ENCODE measurements around the gene ATP8A1.
A peak's percentile ranks its signal among the peaks of the same experiment; 100 is the strongest.
"Not testable (repeated sequence)": the region's sequence is repeated elsewhere in the genome, so short reads cannot be mapped to it uniquely, and the experiment has no call there.

The ATP8A1 gene

DNA sequence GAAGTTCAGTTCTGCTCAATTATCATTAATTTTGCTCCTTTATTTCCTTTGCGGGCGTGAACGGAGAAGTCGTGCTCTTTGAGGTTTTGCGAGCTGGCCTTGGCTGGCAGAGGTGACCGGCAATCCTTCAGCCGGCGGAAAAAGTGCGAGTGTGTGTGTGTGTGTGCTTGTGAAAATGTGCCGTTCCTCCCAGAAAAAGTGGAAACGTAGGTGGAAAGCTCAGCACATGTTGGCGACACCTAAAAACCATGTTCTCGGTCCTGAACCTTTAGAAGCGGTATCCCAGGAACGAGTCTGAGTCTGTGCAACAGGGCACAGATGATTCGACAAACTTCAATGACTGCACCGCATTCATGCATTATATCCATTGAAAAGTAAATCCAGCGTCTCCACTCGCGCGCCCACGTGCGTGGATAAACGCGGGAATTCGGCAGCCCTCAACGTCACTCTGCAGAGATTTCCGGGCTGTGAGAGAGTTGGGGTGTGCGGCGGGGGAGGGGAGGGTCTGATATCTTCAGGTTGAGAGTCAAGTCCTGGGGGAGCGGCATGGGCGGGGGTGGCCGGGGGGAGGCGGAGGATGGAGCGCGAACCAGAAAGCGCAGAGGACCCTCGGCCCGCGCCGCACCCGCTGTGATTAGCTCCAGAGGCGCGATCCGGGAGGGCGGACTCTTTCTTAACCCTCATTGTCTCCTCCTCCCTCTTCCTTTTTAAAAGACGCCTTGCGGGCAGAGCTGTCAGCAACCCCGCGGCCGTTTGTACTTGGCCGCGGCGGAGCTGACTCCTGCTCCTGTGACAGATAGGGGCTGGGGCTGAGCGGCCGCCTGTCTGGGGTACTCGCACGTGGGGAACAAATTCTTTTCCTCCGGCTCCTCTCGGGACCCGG is 259.9 kb downstream of the ATP8A1 start, which contains the start of gene SHISA3:
Gene SHISA3, plus strand, starts transcription at position 737 of the 883 bp plus-strand sequence. CDS start 569 bp downstream, outside the sequence.
- H3K27me3 Mint-ChIP-seq, result peaks cover 50% of the 10 kb centered on the region
- peak; percentile 57 for ATAC-seq
- no peaks in the 10 kb centered on the region for H3K36me3 Mint-ChIP-seq

GRCh38 chr4:42396361-42396751 is 260.5 kb downstream of the ATP8A1 start:
- no peaks in the 10 kb centered on the region for H3K9me3 Mint-ChIP-seq
- peaks cover 47% of the 10 kb centered on the region for H3K27me3 Mint-ChIP-seq
- H3K27ac Mint-ChIP-seq, result no peak overlapping the region
- no peaks in the 10 kb centered on the region for H3K36me3 Mint-ChIP-seq
- H3K4me3 Mint-ChIP-seq, result peak overlapping the region; percentile 78
- ATAC-seq, result no peak
- peaks cover 37% of the 10 kb centered on the region for H3K4me1 Mint-ChIP-seq

More for the DNA sequence above, 259.9 kb downstream of the ATP8A1 start, which contains the start of gene SHISA3:
- peak within 1 kb of the TSS; percentile 78 for H3K4me3 Mint-ChIP-seq
- no peaks in the 10 kb centered on the region for H3K9me3 Mint-ChIP-seq
- H3K4me1 Mint-ChIP-seq, result peaks cover 37% of the 10 kb centered on the region
- no peak within 1 kb of the TSS for H3K27ac Mint-ChIP-seq

DNA sequence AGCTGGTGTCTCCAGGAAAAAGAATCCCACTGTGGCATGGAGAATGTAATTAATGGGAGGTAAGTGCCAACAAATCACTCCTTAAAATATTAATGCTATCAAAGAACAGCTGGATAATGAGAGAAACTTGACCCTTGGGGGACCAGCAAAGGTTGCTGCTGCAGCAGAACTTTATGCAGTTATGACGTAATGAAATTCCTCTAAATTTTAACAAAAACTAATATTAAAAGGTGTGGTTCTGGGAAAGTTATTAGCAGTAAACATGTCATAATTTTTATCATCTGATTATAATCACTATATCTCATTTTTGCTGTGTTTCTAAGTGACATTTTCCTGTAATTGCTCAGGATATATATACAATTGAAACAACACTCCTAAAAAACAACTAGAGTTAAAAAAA is 261.3 kb downstream of the ATP8A1 start:
- Mint-ChIP-seq H3K27ac (no peak overlapping the region), H3K36me3 (no peaks in the 10 kb centered on the region), H3K4me3 (no peak overlapping the region), H3K9me3 (no peaks in the 10 kb centered on the region), H3K27me3 (peaks cover 39% of the 10 kb centered on the region), H3K4me1 (peaks cover 45% of the 10 kb centered on the region)
- no peak for ATAC-seq

DNA sequence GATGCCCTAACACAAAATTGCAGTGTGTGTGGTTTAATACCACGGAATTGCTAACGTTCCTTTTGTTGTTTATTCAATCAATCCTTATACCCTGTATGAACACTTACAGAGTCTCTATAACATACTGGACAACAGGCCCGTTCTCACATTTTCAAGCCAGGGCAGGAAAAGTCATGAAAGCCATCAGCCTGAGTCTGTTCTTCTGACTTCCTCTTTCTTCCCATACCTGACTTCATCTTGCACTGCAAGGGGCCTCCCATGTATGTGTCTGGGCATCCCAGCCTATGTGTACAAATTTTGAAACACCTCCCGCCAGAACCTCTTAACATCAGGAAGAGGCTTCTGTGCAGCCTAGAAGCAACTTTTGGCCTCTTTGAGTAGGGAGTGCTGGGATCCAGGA is 264.5 kb downstream of the ATP8A1 start:
- Mint-ChIP-seq H3K27ac (no peak overlapping the region), H3K4me1 (peaks cover 25% of the 10 kb centered on the region), H3K4me3 (no peak overlapping the region), H3K9me3 (no peaks in the 10 kb centered on the region), H3K36me3 (no peaks in the 10 kb centered on the region), H3K27me3 (peaks cover 12% of the 10 kb centered on the region)
- no peak for ATAC-seq

DNA sequence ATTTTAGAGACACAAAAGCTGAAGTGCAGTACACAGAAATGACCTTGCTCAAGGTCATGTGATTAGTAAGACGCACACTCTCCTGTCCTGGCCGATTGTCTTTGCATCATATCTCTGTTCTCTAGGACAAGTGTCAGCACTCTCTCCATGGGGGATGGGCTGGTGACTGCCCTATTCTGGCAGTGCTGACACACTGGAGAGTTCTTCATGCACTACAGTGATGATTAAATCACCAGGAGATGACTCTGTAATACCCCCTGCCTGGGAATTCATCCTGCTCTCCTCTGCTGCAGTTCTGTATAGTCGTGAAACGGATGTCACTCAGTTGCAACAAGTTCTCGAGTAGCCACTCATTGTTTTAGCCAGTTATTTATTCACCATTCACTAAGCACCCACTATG is 264.9 kb downstream of the ATP8A1 start:
- no peak for ATAC-seq
- Mint-ChIP-seq H3K36me3 (no peaks in the 10 kb centered on the region), H3K4me1 (peaks cover 21% of the 10 kb centered on the region), H3K9me3 (no peaks in the 10 kb centered on the region), H3K4me3 (no peak overlapping the region), H3K27ac (no peak overlapping the region), H3K27me3 (peaks cover 8% of the 10 kb centered on the region)

DNA sequence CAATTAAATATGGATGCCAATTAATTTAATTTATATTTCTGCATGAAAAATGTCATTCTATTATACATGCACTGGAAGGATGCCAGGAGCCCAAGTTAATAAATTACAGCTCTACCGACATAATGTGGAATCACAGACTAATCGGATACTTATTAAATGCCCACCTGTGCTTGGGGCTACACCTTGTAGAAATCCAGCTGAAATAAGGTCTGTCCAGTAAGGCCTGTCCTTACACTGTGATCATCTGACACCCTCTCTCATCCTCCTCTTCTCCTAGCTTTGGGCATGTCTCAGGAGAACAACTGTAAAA is 265.6 kb downstream of the ATP8A1 start:
- no peak for ATAC-seq
- no peak overlapping the region for H3K4me3 Mint-ChIP-seq
- H3K36me3 Mint-ChIP-seq, result no peaks in the 10 kb centered on the region
- H3K27me3 Mint-ChIP-seq, result peaks cover 1% of the 10 kb centered on the region
- H3K27ac Mint-ChIP-seq, result peak overlapping the region; percentile 22
- H3K4me1 Mint-ChIP-seq, result peaks cover 14% of the 10 kb centered on the region
- no peaks in the 10 kb centered on the region for H3K9me3 Mint-ChIP-seq

DNA sequence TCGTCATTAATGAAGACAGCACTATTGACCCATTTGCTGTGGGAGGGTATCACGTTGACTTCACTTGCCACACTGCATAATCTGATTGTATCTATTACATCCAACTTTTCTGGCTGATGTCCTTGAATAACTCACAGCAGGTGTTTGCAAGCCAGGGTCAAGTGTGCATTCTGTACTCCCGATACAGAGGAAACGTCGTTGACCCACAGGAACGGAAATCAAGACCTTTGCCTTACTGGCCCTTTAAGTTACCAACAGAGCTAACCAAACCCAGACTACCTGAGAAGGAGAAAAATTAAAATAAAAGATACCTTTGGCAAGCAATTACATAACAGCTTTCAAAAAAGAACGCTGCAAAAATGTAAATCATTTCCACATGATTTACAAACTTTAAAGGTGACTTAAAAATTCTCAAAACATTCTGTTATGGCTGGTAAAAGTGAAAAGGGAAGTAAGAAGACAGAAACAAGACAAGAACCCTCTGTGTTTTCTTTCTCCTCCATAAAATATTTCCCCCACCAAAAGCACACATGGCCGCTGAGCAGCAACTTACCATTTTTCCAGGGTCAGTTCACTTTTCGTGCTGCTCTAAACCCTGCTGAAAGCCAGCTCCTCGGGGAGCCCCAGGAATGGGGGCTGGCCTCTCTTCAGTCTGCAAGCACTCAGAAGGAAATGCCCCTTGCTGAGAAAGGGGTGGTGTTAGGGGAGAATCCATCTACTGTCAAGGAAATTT is 266.1 kb downstream of the ATP8A1 start:
- H3K9me3 Mint-ChIP-seq, result no peaks in the 10 kb centered on the region
- no peak for ATAC-seq
- H3K36me3 Mint-ChIP-seq, result no peaks in the 10 kb centered on the region
- H3K27ac Mint-ChIP-seq, result peak overlapping the region; percentile 22
- no peak overlapping the region for H3K4me3 Mint-ChIP-seq
- H3K4me1 Mint-ChIP-seq, result peaks cover 14% of the 10 kb centered on the region
- H3K27me3 Mint-ChIP-seq, result no peaks in the 10 kb centered on the region

DNA sequence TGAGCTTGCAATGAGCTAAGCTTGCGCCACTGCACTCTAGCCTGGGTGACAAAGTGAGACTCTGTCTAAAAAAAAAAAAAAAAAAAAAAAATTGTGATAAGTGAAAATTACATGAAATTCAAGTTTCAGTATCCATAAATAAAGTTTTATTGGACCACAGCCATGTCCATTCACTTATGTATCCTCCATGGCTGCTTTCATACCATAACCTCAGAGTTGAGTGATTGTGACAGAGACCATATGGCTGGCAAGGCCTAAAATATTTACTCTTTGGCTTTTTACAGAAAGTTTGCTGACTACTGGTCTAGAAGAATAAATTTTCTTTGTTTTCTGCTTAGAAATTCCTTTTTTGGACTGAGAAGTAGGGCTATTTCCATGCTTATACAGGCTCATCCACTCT is 271.4 kb downstream of the ATP8A1 start:
- H3K36me3 Mint-ChIP-seq, result no peaks in the 10 kb centered on the region
- H3K4me3 Mint-ChIP-seq, result no peak overlapping the region
- peaks cover 4% of the 10 kb centered on the region for H3K9me3 Mint-ChIP-seq
- ATAC-seq, result no peak
- peaks cover 5% of the 10 kb centered on the region for H3K4me1 Mint-ChIP-seq
- H3K27me3 Mint-ChIP-seq, result peaks cover 21% of the 10 kb centered on the region
- H3K27ac Mint-ChIP-seq, result no peak overlapping the region

- no peaks in the 10 kb centered on the region for H3K36me3 Mint-ChIP-seq
- no peak overlapping the region for H3K27ac Mint-ChIP-seq
- peaks cover 4% of the 10 kb centered on the region for H3K9me3 Mint-ChIP-seq
- peaks cover 39% of the 10 kb centered on the region for H3K27me3 Mint-ChIP-seq
- ATAC-seq, result no peak
- H3K4me1 Mint-ChIP-seq, result no peaks in the 10 kb centered on the region
- no peak overlapping the region for H3K4me3 Mint-ChIP-seq
Measured at GRCh38 chr4:42381666-42382065, 275.2 kb downstream of the ATP8A1 start.

DNA sequence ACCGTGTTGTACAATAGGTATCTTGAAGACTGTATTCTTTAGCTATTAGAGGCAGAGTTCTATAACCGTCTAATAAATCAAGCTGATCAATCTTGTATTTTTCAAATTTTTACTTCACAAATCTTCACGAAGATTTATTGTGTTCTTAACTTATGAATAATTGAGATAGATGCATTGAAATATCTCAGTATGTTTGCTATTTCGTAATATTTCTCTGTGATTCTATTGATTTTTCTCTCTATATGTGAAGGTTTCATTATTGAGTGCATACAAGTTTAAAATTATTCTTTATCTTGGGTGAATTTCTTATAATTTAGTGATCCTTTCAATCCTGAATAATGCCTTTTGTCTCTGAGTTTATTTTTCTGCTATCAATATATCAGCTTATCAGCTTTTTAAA is 279.4 kb downstream of the ATP8A1 start:
- Mint-ChIP-seq H3K4me3 (no peak overlapping the region), H3K9me3 (peaks cover 3% of the 10 kb centered on the region), H3K27me3 (peaks cover 46% of the 10 kb centered on the region), H3K36me3 (no peaks in the 10 kb centered on the region), H3K27ac (no peak overlapping the region), H3K4me1 (no peaks in the 10 kb centered on the region)
- ATAC-seq, result no peak

- not testable (repeated sequence) for H3K27me3 Mint-ChIP-seq, H3K27ac Mint-ChIP-seq, H3K4me1 Mint-ChIP-seq, ATAC-seq, H3K9me3 Mint-ChIP-seq, H3K4me3 Mint-ChIP-seq, H3K36me3 Mint-ChIP-seq
Measured at GRCh38 chr4:42372303-42372702, 284.6 kb downstream of the ATP8A1 start.

DNA sequence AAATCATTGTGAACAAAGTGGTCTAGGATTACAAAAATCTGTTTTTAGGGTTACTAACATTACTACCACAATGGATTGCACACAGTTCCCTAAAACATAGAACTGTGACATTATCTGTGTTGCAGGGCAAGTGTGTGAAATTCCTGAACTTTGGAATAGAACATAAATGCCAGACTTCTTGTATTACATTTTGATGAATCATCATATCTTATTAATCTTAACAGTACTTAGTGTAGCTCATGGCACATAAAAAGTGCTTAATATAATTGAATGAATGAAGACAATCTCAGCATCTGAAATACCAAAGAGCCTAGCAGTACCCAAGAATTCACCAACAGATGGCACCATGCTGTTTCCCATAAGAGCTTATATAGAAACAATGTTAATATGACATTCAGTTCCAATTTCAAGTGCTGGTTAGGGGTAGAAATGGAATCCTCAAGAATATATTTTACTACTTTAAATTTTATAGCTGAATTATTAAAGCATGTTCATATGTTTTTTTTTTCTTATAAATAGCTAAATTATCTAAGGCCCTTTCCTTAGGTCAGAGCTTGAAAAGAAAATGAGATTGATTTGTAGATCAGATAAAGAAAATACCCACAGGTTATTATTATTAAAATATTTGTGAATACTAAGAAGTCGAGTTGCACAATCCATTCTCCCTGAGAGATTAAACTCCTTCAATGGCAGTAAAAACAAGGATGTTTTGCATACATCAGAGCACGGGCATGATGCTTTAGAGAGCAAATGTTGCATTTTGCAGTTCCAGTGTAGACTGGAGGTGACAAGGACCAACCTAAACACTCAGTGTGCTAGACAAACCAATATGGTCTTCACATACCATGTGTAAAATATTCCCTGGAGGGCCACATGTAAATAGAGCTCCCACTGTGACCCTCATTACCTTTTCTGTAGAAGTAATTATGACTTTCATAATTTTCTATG is 285.3 kb downstream of the ATP8A1 start:
- no peak for ATAC-seq

DNA sequence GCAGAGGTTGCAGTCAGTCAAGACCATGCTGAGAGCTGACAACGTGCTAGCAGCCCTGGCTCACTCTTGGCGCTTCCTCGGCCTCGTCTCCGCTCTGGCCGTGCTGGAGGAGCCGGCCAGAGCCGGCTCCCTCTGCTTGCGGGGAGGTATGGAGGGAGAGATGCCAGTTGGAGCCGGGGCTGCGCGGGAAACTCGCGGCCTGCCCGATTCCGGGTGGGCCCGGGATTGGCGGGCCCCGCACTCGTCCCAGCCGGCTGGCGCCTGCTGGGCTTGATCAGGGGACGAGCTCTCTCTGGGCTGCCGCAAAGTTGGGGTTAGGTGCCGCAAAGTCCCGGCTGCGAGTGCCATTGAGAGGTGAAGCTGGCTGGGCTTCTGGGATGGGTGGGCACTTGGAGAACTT is 287.4 kb downstream of the ATP8A1 start:
- peaks cover 3% of the 10 kb centered on the region for H3K9me3 Mint-ChIP-seq
- no peak overlapping the region for H3K27ac Mint-ChIP-seq
- H3K4me3 Mint-ChIP-seq, result no peak overlapping the region
- peaks cover 5% of the 10 kb centered on the region for H3K4me1 Mint-ChIP-seq
- ATAC-seq, result no peak
- no peaks in the 10 kb centered on the region for H3K36me3 Mint-ChIP-seq
- no peaks in the 10 kb centered on the region for H3K27me3 Mint-ChIP-seq

More for the DNA sequence above, 285.3 kb downstream of the ATP8A1 start:
- H3K36me3 Mint-ChIP-seq, result no peaks in the 10 kb centered on the region
- H3K27ac Mint-ChIP-seq, result no peak overlapping the region
- peaks cover 8% of the 10 kb centered on the region for H3K27me3 Mint-ChIP-seq
- H3K4me3 Mint-ChIP-seq, result no peak overlapping the region
- H3K9me3 Mint-ChIP-seq, result peaks cover 3% of the 10 kb centered on the region
- no peaks in the 10 kb centered on the region for H3K4me1 Mint-ChIP-seq

DNA sequence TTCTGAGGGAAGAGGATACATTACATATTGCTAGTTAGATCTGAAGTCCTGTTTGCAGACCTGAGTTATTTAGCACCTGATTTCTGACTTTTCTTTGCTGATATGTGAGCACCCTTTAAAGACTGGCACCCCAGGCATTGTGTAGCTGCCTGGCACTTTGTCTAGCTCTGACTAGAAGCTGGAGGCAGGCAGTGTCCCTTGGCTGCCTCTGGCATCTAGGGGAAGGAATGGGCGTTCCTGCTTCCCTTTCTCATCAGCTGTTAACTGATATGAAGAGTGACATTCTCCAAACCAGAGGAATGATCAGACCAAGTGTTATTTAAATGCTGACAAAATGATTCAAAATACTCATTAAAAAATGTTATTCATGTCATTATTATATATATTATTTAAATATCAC is 289.9 kb downstream of the ATP8A1 start:
- H3K4me3 Mint-ChIP-seq, result no peak overlapping the region
- no peak for ATAC-seq
- H3K4me1 Mint-ChIP-seq, result peaks cover 5% of the 10 kb centered on the region
- H3K27ac Mint-ChIP-seq, result no peak overlapping the region
- no peaks in the 10 kb centered on the region for H3K27me3 Mint-ChIP-seq
- H3K9me3 Mint-ChIP-seq, result peaks cover 3% of the 10 kb centered on the region
- H3K36me3 Mint-ChIP-seq, result no peaks in the 10 kb centered on the region
